ENCODE results near the gene RELA. TPM values are rescaled to one million over a fixed set of nuclear protein-coding genes. Genes with fewer than 3 reads are reported as not detected.

Gene RELA
- total and polyA plus RNA-seq, 2 of the 13 experiments (the other 11 are each of a cell fraction or from before 2014, with no cell fraction given) = 21.4 to 40.5 TPM

DNA sequence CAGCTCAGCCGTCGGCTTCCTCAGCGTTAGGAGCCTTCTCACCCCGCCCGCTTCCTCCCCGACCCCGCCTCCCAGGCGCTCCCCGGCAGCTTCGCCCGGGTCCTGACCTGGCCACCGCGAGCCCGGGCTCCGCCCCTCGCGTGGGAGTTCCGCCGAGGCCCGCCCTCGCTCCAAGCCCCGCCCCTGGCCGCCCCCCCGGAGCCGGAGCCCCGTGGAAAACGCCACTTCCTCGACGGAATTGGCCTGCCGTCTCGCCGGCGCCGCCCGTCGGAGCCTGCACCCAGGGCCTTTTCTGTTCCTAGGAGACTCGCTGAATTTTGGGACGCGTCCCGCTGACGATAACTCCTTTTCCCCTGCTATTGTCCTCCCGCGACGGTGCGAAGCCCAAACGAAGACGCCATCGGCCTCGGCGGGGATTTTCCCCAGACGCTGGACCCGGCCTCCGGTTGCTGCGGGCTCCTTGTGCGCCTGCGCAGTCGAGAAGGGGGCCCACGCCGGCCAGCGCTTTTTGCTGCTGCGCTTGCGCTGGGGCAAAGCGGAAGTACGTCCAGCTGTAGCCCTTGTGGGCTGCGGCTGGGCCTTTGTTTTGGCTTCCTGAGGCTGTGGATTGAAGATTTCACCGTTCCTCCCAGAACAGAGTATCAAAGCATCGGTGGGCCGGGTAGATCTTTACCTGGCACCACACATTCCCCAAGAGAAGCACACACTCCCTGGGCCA lies 10.0 kb downstream of the RELA start (continued):
- TF ChIP-seq SMAD1 (CRISPR knock-in tag; IDR thresholded peaks at IDR 0.05; ENCODE audit: borderline replicate concordance, low read depth) (no peak), ZNF101 (CRISPR knock-in tag; IDR thresholded peaks at IDR 0.05; ENCODE audit: borderline replicate concordance, low read depth) (no peak), SIN3B (IDR thresholded peaks at IDR 0.05; ENCODE audit: low read length) (no peak), SNAPC2 (CRISPR knock-in tag; IDR thresholded peaks at IDR 0.05) (0 out of 2 replicates have a peak, but pooled peaks have one; percentile 74), ZNF768 (CRISPR knock-in tag; IDR thresholded peaks at IDR 0.05) (no peak), MAZ (IDR thresholded peaks at IDR 0.05; ENCODE audit: borderline replicate concordance, low read depth, low read length) (peak; percentile 97), MAZ (CRISPR knock-in tag; IDR thresholded peaks at IDR 0.05; ENCODE audit: low read depth) (peak; percentile 73), MED13 (CRISPR knock-in tag; IDR thresholded peaks at IDR 0.05) (0 out of 2 replicates have a peak, but pooled peaks have one; percentile 18), ZNF142 (CRISPR knock-in tag; IDR thresholded peaks at IDR 0.05) (0 out of 2 replicates have a peak, but pooled peaks have one; percentile 25), ZNF326 (CRISPR knock-in tag; IDR thresholded peaks at IDR 0.05; ENCODE audit: borderline replicate concordance) (no peak), ZNF598 (CRISPR knock-in tag; IDR thresholded peaks at IDR 0.05; ENCODE audit: borderline replicate concordance) (peak; percentile 19; the same call in 1 of the 2 replicates), BCL6 (CRISPR knock-in tag; IDR thresholded peaks at IDR 0.05) (peak; percentile 22; the same call in 1 of the 2 replicates), PBX2 (CRISPR knock-in tag; IDR thresholded peaks at IDR 0.05) (no peak), THAP9 (CRISPR knock-in tag; IDR thresholded peaks at IDR 0.05; ENCODE audit: borderline replicate concordance) (peak; percentile 21; the same call in 1 of the 2 replicates), TAF15 (IDR thresholded peaks at IDR 0.05; ENCODE audit: low read depth, low read length, poor library complexity, severe bottlenecking) (peak; percentile 26), ZMYM2 (CRISPR knock-in tag; IDR thresholded peaks at IDR 0.05) (peak; percentile 81; the same call in 1 of the 2 replicates)
- TF ChIP-seq, protein P1, sequence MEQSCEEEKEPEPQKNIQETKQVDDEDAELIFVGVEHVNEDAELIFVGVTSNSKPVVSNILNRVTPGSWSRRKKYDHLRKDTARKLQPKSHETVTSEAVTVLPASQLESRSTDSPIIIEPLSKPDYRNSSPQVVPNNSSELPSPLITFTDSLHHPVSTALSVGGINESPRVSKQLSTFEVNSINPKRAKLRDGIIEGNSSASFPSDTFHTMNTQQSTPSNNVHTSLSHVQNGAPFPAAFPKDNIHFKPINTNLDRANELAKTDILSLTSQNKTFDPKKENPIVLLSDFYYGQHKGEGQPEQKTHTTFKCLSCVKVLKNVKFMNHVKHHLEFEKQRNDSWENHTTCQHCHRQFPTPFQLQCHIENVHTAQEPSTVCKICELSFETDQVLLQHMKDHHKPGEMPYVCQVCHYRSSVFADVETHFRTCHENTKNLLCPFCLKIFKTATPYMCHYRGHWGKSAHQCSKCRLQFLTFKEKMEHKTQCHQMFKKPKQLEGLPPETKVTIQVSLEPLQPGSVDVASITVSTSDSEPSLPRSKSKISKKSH (CRISPR knock-in tag; IDR thresholded peaks at IDR 0.05; ENCODE audit: borderline replicate concordance) = no peak

All from HepG2 (cell line).